ENCODE data around the gene UGCG. TPM values are rescaled to one million over a fixed set of nuclear protein-coding genes. Genes with fewer than 3 reads are reported as not detected.
A peak's percentile ranks its signal among the peaks of the same experiment; 100 is the strongest.

The UGCG gene
- total and polyA plus RNA-seq, 10 of the 15 experiments (the other 5 are each of a cell fraction or from before 2014, with no cell fraction given), result 21.7 to 96.6 (median 48.9) TPM

DNA sequence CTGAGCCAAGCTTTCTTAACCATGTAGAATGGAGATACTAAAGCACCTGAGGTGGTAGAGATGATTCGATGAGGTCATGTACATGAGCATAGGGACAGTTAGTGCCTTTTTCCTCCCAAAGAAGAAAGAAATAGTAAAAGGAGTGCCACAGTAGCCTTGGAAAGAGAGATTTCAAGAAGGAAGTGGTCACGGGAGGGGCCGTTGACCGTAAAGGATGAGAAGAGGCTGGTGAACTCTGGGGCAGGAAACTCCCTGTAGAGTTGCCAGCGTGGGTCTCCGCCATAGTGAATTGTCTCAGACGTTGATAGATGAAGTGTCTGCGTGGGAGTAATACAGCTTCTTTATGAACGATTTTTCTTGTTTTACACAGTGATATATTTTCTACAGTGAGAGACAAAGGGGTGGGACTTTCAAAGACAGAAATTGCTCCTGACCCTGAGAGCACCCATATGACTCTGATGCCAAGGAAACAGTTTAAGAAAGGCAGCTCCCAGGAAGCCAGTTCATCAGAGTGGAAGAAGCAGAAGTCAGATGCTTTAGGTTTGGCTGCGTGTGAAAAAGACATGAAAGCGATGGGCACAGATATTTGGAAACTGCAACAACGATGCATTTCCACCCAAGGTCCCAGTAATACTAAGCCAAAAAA, 41.3 kb downstream of the UGCG start:
- Histone ChIP-seq H3K4me2 (ENCODE audit: control insufficient read depth, insufficient read depth) (peak overlapping the region; percentile 58), H4K20me1 (ENCODE audit: control insufficient read depth, insufficient read depth) (no peaks in the 10 kb centered on the region), H3K4me3 (no peak overlapping the region), H3K79me2 (ENCODE audit: control insufficient read depth, insufficient read depth, low read length) (no peaks in the 10 kb centered on the region), H3K27ac (ENCODE audit: control insufficient read depth, insufficient read depth) (peak overlapping the region; percentile 80), H2AFZ (ENCODE audit: control insufficient read depth, low read depth, low read length) (peak overlapping the region; percentile 2), H3K4me1 (ENCODE audit: control insufficient read depth, insufficient read depth, low read length) (peaks cover 21% of the 10 kb centered on the region), H3K27me3 (replicated peaks in 1 of 2; ENCODE audit: control insufficient read depth in 2 of 2, insufficient read depth in 2 of 2, low read length in 1 of 2) (no peaks in the 10 kb centered on the region), H3K36me3 (ENCODE audit: control insufficient read depth in 2 of 2, insufficient read depth in 2 of 2, low read length in 1 of 2) (peaks cover 2 to 5% of the 10 kb centered on the region in 2 experiments), H3K9me3 (replicated peaks; ENCODE audit: control insufficient read depth, insufficient read depth, low read length) (no peaks in the 10 kb centered on the region), H3K9ac (ENCODE audit: control insufficient read depth, insufficient read depth, low read length) (peak overlapping the region; percentile 26; the same call in 1 of the 2 replicates)
- 8% methylated on average over 12 of the region's 12 CpGs for whole genome bisulfite sequencing (ENCODE audit: insufficient coverage, insufficient replicate concordance, low lambda C conversion rate, missing lambda C conversion rate)
- in situ Hi-C loops (cut with MboI) (no loop called here), intact Hi-C loops (cut with micrococcal nuclease; ENCODE audit: unreplicated experiment) (loop anchor here (2.0 kb wide), 1 partner anchor 45 kb away; no protein-coding TSS in a partner anchor)
- SMC1A ChIA-PET (ENCODE audit: uncharacterized antibody, unreplicated experiment), result interaction anchor here (0.6 to 5.1 kb wide), 36 partner anchors 10 to 1805 kb away, joined by 3 to 57 read pairs (median 5); partner anchors contain the start of gene UGCG
- CTCF ChIA-PET, result interaction anchor here (0.7 to 2.4 kb wide), 14 partner anchors 11 to 137 kb away, joined by 3 to 8 read pairs (median 4); no protein-coding TSS in a partner anchor
- POLR2A ChIA-PET, result interaction anchor here (0.6 to 4.0 kb wide), 14 partner anchors 10 to 95 kb away, joined by 3 to 24 read pairs (median 4); no protein-coding TSS in a partner anchor
- ATAC-seq (peak; percentile 90), FAIRE-seq (peak; percentile 86), DNase-seq (ENCODE audit: low read depth, low spot score) (peak; percentile 74)
- RAD21 ChIA-PET (ENCODE audit: unreplicated experiment), result interaction anchor here (1.0 to 3.6 kb wide), 19 partner anchors 10 to 144 kb away, joined by 3 to 26 read pairs (median 8); partner anchors contain the start of gene UGCG
- no TSS peak for BruUV-seq (replicated peaks)
- peak in 1 of 2 experiments; percentile 83; a peak in 2 of 4 replicates for TF ChIP-seq ETV6 (conservative IDR thresholded peaks at IDR 0.05 in 1 of 2, IDR thresholded peaks at IDR 0.05 in 1 of 2; ENCODE audit: borderline replicate concordance in 1 of 2, low read depth in 1 of 2)
- no peak for TF ChIP-seq TARDBP (IDR thresholded peaks at IDR 0.05; ENCODE audit: borderline replicate concordance)
- peak; percentile 64; the same call in 1 of the 2 replicates for TF ChIP-seq CBX5 (IDR thresholded peaks at IDR 0.05; ENCODE audit: low read depth)
- peak; percentile 89 for TF ChIP-seq HDGF (IDR thresholded peaks at IDR 0.05)
- TF ChIP-seq, protein P1, sequence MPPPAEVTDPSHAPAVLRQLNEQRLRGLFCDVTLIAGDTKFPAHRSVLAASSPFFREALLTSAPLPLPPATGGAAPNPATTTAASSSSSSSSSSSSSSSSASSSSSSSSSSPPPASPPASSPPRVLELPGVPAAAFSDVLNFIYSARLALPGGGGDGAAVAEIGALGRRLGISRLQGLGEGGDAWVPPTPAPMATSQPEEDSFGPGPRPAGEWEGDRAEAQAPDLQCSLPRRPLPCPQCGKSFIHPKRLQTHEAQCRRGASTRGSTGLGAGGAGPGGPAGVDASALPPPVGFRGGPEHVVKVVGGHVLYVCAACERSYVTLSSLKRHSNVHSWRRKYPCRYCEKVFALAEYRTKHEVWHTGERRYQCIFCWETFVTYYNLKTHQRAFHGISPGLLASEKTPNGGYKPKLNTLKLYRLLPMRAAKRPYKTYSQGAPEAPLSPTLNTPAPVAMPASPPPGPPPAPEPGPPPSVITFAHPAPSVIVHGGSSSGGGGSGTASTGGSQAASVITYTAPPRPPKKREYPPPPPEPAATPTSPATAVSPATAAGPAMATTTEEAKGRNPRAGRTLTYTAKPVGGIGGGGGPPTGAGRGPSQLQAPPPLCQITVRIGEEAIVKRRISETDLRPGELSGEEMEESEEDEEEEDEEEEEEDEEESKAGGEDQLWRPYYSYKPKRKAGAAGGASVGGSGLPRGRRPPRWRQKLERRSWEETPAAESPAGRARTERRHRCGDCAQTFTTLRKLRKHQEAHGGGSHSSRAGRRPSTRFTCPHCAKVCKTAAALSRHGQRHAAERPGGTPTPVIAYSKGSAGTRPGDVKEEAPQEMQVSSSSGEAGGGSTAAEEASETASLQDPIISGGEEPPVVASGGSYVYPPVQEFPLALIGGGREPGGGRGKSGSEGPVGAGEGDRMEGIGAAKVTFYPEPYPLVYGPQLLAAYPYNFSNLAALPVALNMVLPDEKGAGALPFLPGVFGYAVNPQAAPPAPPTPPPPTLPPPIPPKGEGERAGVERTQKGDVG (CRISPR knock-in tag; IDR thresholded peaks at IDR 0.05), result 0 out of 2 replicates have a peak, but pooled peaks have one; percentile 53
- no peak for TF ChIP-seq SMARCA5 (IDR thresholded peaks at IDR 0.05)
- TF ChIP-seq, protein P2, sequence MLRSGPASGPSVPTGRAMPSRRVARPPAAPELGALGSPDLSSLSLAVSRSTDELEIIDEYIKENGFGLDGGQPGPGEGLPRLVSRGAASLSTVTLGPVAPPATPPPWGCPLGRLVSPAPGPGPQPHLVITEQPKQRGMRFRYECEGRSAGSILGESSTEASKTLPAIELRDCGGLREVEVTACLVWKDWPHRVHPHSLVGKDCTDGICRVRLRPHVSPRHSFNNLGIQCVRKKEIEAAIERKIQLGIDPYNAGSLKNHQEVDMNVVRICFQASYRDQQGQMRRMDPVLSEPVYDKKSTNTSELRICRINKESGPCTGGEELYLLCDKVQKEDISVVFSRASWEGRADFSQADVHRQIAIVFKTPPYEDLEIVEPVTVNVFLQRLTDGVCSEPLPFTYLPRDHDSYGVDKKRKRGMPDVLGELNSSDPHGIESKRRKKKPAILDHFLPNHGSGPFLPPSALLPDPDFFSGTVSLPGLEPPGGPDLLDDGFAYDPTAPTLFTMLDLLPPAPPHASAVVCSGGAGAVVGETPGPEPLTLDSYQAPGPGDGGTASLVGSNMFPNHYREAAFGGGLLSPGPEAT (IDR thresholded peaks at IDR 0.05; ENCODE audit: low read depth), result peak; percentile 98
- TF ChIP-seq MEF2B (IDR thresholded peaks at IDR 0.05; ENCODE audit: partially characterized antibody, poor library complexity, severe bottlenecking), result peak; percentile 86
- peak; percentile 88 for TF ChIP-seq GATAD2B (conservative IDR thresholded peaks at IDR 0.05; ENCODE audit: low read depth)
- 0 out of 2 replicates have a peak, but pooled peaks have one; percentile 16 for TF ChIP-seq BACH1 (IDR thresholded peaks at IDR 0.05; ENCODE audit: borderline replicate concordance)
- peak; percentile 76 for TF ChIP-seq ATF2 (IDR thresholded peaks at IDR 0.05; ENCODE audit: low read length)
- TF ChIP-seq RELA (IDR thresholded peaks at IDR 0.05; ENCODE audit: borderline replicate concordance, partially characterized antibody), result peak; percentile 94
- peak; percentile 12; the same call in 1 of the 2 replicates for TF ChIP-seq PAX5 (IDR thresholded peaks at IDR 0.05; ENCODE audit: borderline replicate concordance, low read depth, low read length)
- TF ChIP-seq RB1 (IDR thresholded peaks at IDR 0.05; ENCODE audit: borderline replicate concordance), result peak; percentile 43; the same call in 1 of the 2 replicates
- no peak for TF ChIP-seq ZNF622 (IDR thresholded peaks at IDR 0.05)
- TF ChIP-seq FOXK2 (IDR thresholded peaks at IDR 0.05), result no peak
- no peak for TF ChIP-seq ZNF384 (IDR thresholded peaks at IDR 0.05; ENCODE audit: borderline replicate concordance, low read depth, low read length)

Measured in GM12878 (cell line).